GM18505 (cell line): ENCODE results near the gene TRAPPC2L.

Experiments used
- ATAC-seq: cut with Tn5 transposase; IDR thresholded peaks from one replicate; pipeline ENCODE4 v1.9.1; 2021; ENCODE audit not compliant: unreplicated experiment
- POLR2A ChIP-seq: IDR thresholded peaks from 4 replicates; pipeline ENCODE4 v1.6.1; 2011; ENCODE audit warnings: borderline replicate concordance; ENCODE audit not compliant: insufficient read depth, insufficient read length; ENCODE audit errors: extremely low read depth

The TRAPPC2L gene

GRCh38 chr16:88838566-88838965 lies 18.4 kb upstream of the TRAPPC2L start:
- no peak for ATAC-seq
- no peak for TF ChIP-seq POLR2A

- no peak for ATAC-seq
- no peak for TF ChIP-seq POLR2A
Observed at GRCh38 chr16:88839026-88839529, 17.8 kb upstream of the TRAPPC2L start.

- no peak for TF ChIP-seq POLR2A
- no peak for ATAC-seq
Observed at GRCh38 chr16:88839745-88840599, 17.0 kb upstream of the TRAPPC2L start.

- TF ChIP-seq POLR2A = no peak
- ATAC-seq = no peak
Observed at GRCh38 chr16:88840600-88841215, 16.2 kb upstream of the TRAPPC2L start.

- no peak for ATAC-seq
- TF ChIP-seq POLR2A = no peak
Observed at GRCh38 chr16:88841521-88842307, 15.2 kb upstream of the TRAPPC2L start.

- ATAC-seq = no peak
- TF ChIP-seq POLR2A = no peak
Observed at GRCh38 chr16:88842308-88842756, 14.6 kb upstream of the TRAPPC2L start.

- TF ChIP-seq POLR2A = no peak
- no peak for ATAC-seq
Observed at GRCh38 chr16:88842806-88843205, 14.1 kb upstream of the TRAPPC2L start.

GRCh38 chr16:88843256-88843655 lies 13.7 kb upstream of the TRAPPC2L start:
- no peak for TF ChIP-seq POLR2A
- ATAC-seq = no peak

- no peak for ATAC-seq
Observed at GRCh38 chr16:88844419-88845036, 12.4 kb upstream of the TRAPPC2L start.

GRCh38 chr16:88846088-88846487 lies 10.8 kb upstream of the TRAPPC2L start:
- ATAC-seq = no peak
- no peak for TF ChIP-seq POLR2A

More at GRCh38 chr16:88844419-88845036, 12.4 kb upstream of the TRAPPC2L start:
- TF ChIP-seq POLR2A = no peak

GRCh38 chr16:88847654-88848053 lies 9.3 kb upstream of the TRAPPC2L start:
- TF ChIP-seq POLR2A = no peak
- no peak for ATAC-seq

GRCh38 chr16:88848557-88848956 lies 8.4 kb upstream of the TRAPPC2L start:
- no peak for TF ChIP-seq POLR2A
- no peak for ATAC-seq

GRCh38 chr16:88850531-88851199 lies 6.3 kb upstream of the TRAPPC2L start:
- no peak for TF ChIP-seq POLR2A
- no peak for ATAC-seq

GRCh38 chr16:88851616-88852015 lies 5.3 kb upstream of the TRAPPC2L start:
- no peak for ATAC-seq
- no peak for TF ChIP-seq POLR2A
